PFSK-1 (cell line): ENCODE measurements around the gene PTGER3.

ENCODE experiments used
- POLR2AphosphoS5 ChIP-seq: IDR thresholded peaks from 2 replicates; pipeline ENCODE4 v1.6.1; 2012; ENCODE audit warnings: low read depth, mild to moderate bottlenecking, control low read depth, low read length, moderate library complexity
- REST ChIP-seq, 2 experiments: IDR thresholded peaks; 2 replicates each; pipeline versions ENCODE4 v1.6.1 to v1.8.0; 2011 to 2012; ENCODE audit warnings: low read depth in 2 of 2, low read length in 2 of 2, control low read depth in 1 of 2, inconsistent platforms in 1 of 2, mild to moderate bottlenecking in 1 of 2, moderate library complexity in 1 of 2; ENCODE audit not compliant: insufficient read depth in 1 of 2

GRCh38 chr1:71043065-71043464 lies 4.6 kb downstream of the PTGER3 start:
- no peak for TF ChIP-seq POLR2AphosphoS5
- TF ChIP-seq REST (IDR thresholded peaks at IDR 0.05; ENCODE audit: insufficient read depth in 1 of 2, low read depth in 2 of 2, low read length in 2 of 2), result no peak
